Breast epithelium (tissue), 4 donors: Measurements from ENCODE around the gene EFHC2. TPM values are rescaled to one million over a fixed set of nuclear protein-coding genes. Genes with fewer than 3 reads are reported as not detected.

Source experiments
- DNase-seq, 2 donors: peaks; one replicate each; pipeline ENCODE4 v3.0.0-alpha.2; 2019; ENCODE audit warnings: low spot score in 2 of 2
- H3K27ac ChIP-seq, 2 donors: fragments of 200-600 bp; sonication (generic) in 1 of 2; one replicate each; pipeline ENCODE4 v1.5.1; 2016 to 2019; ENCODE audit warnings: mild to moderate bottlenecking in 1 of 2
- H3K27me3 ChIP-seq, 2 donors: fragments of 200-600 bp; sonication (generic) in 1 of 2; one replicate each; pipeline versions ENCODE4 v1.5.1 to v1.6.0; 2017 to 2019; ENCODE audit warnings: control low read depth in 1 of 2, mild to moderate bottlenecking in 1 of 2
- H3K36me3 ChIP-seq: fragments of 200-600 bp; one replicate; pipeline ENCODE4 v1.5.1; 2019
- H3K4me1 ChIP-seq, 2 donors: fragments of 200-600 bp; sonication (generic); one replicate each; pipeline ENCODE4 v1.5.1; 2016 to 2019; ENCODE audit warnings: control low read depth in 1 of 2
- H3K4me3 ChIP-seq, 3 donors: fragments of 200-600 bp; sonication (generic); 1 replicate in 2 of 3; 2 replicates in 1 of 3; pipeline ENCODE4 v1.5.1; 2016 to 2019; ENCODE audit warnings: mild to moderate bottlenecking in 3 of 3, moderate library complexity in 2 of 3
- H3K9me3 ChIP-seq, 2 donors: fragments of 200-600 bp; sonication (generic) in 1 of 2; one replicate each; pipeline ENCODE4 v1.5.1; 2016 to 2019; ENCODE audit warnings: control low read depth in 1 of 2
- CTCF ChIP-seq, 3 donors: fragments of 450-650 bp; IDR thresholded peaks; one replicate each; pipeline ENCODE4 v1.5.1; 2016 to 2017; ENCODE audit warnings: antibody characterized with exemption in 3 of 3, mild to moderate bottlenecking in 3 of 3, moderate library complexity in 3 of 3
- POLR2A ChIP-seq: fragments of 450-650 bp; IDR thresholded peaks from one replicate; pipeline ENCODE4 v1.6.1; 2016; ENCODE audit warnings: antibody characterized with exemption, mild to moderate bottlenecking, moderate library complexity
- POLR2AphosphoS5 ChIP-seq, 3 donors: sonication (generic); formaldehyde crosslinking; IDR thresholded peaks; one replicate each; pipeline ENCODE4 v1.6.1; 2017; ENCODE audit warnings: antibody characterized with exemption in 3 of 3
- intact Hi-C: fragments of 100-400 bp; cut with DNase I; formaldehyde crosslinking; loops from one replicate; pipeline ENCODE4 v1.15.1; 2023; ENCODE audit warnings: low total_unique reads
- total RNA-seq, 3 donors: library from RNA; depleted of rRNA; stranded (reverse); fragments of >200 nt; gene quantifications; one replicate each; pipeline ENCODE4 v1.1.0, GENCODE V29; 2016

EFHC2 gene
- 1 to 10 TPM in 1 of 3 donors, under 1 TPM in 2; 0.32 to 1.9 (median 0.66) TPM for total RNA-seq

- Histone ChIP-seq H3K27me3 (peaks cover 0 to 25% of the 10 kb centered on the region in 2 donors), H3K4me1 (no peaks in the 10 kb centered on the region), H3K27ac (peak within 1 kb of the TSS in 1 of 2 donors; percentile 53), H3K4me3 (peak within 1 kb of the TSS; percentile 47 to 68 (median 50)), H3K36me3 (no peaks in the 10 kb centered on the region), H3K9me3 (no peaks in the 10 kb centered on the region)
- TF ChIP-seq POLR2A (no peak), CTCF (IDR thresholded peaks at IDR 0.05) (no peak), POLR2AphosphoS5 (IDR thresholded peaks at IDR 0.05) (no peak)
- intact Hi-C loops, result no loop called here
- peak; percentile 22 to 50 for DNase-seq
These were observed at the start of gene EFHC2 for GRCh38 chrX:44343412-44344141. Gene EFHC2, minus strand, starts transcription at chrX:44343672. Its CDS starts 84 bp downstream, at chrX:44343588.

GRCh38 chrX:44392767-44393166, 49.3 kb upstream of the EFHC2 start:
- Histone ChIP-seq H3K27ac (no peak overlapping the region), H3K27me3 (peaks cover 0 to 10% of the 10 kb centered on the region in 2 donors), H3K36me3 (no peaks in the 10 kb centered on the region), H3K4me3 (no peak overlapping the region), H3K9me3 (peaks cover 0 to 13% of the 10 kb centered on the region in 2 donors), H3K4me1 (no peaks in the 10 kb centered on the region)
- no peak for DNase-seq
- intact Hi-C loops, result no loop called here
- TF ChIP-seq POLR2AphosphoS5 (IDR thresholded peaks at IDR 0.05), result no peak
- no peak for TF ChIP-seq CTCF (IDR thresholded peaks at IDR 0.05)
- no peak for TF ChIP-seq POLR2A

GRCh38 chrX:44384688-44385338, 41.3 kb upstream of the EFHC2 start:
- TF ChIP-seq POLR2A, result no peak
- Histone ChIP-seq H3K36me3 (no peaks in the 10 kb centered on the region), H3K4me3 (no peak overlapping the region), H3K27ac (no peak overlapping the region), H3K27me3 (peaks cover 0 to 9% of the 10 kb centered on the region in 2 donors), H3K9me3 (no peaks in the 10 kb centered on the region), H3K4me1 (no peaks in the 10 kb centered on the region)
- no peak for DNase-seq
- intact Hi-C loops, result no loop called here

GRCh38 chrX:44382871-44383270, 39.4 kb upstream of the EFHC2 start:
- no peak for DNase-seq
- Histone ChIP-seq H3K36me3 (no peaks in the 10 kb centered on the region), H3K27me3 (peaks cover 0 to 7% of the 10 kb centered on the region in 2 donors), H3K4me1 (no peaks in the 10 kb centered on the region), H3K4me3 (no peak overlapping the region), H3K9me3 (no peaks in the 10 kb centered on the region), H3K27ac (no peak overlapping the region)
- TF ChIP-seq POLR2AphosphoS5 (IDR thresholded peaks at IDR 0.05) (no peak), CTCF (IDR thresholded peaks at IDR 0.05) (no peak), POLR2A (no peak)
- intact Hi-C loops, result no loop called here

GRCh38 chrX:44352758-44353157, 9.3 kb upstream of the EFHC2 start:
- H3K27ac ChIP-seq, result no peak overlapping the region
- H3K36me3 ChIP-seq, result no peaks in the 10 kb centered on the region
- TF ChIP-seq CTCF (IDR thresholded peaks at IDR 0.05) (no peak), POLR2A (no peak), POLR2AphosphoS5 (IDR thresholded peaks at IDR 0.05) (no peak)
- peaks cover 0 to 7% of the 10 kb centered on the region in 2 donors for H3K27me3 ChIP-seq
- H3K9me3 ChIP-seq, result no peaks in the 10 kb centered on the region
- intact Hi-C loops, result no loop called here
- peak in 1 of 2 donors; percentile 24 for DNase-seq
- H3K4me1 ChIP-seq, result no peaks in the 10 kb centered on the region
- H3K4me3 ChIP-seq, result no peak overlapping the region
